ENCODE measurements around the gene PLOD2. TPM values are rescaled to one million over a fixed set of nuclear protein-coding genes. Genes with fewer than 3 reads are reported as not detected.

PLOD2 gene
- total and polyA plus RNA-seq, 5 donors from 2014 or later = 0.52 TPM; not detected in 4

Other genes with a start within 250 kb of the PLOD2 start
- not detected for gene PLSCR4, start 89.9 kb upstream of the PLOD2 start, total RNA-seq
- gene PLSCR4, start 89.9 kb upstream of the PLOD2 start, polyA plus RNA-seq = not detected